OCI-LY1 (cell line): ENCODE results near the gene B3GALT5.

ENCODE experiments used
- CTCF ChIP-seq: fragments of 200-600 bp; sonication (generic), shearing (Covaris generic); IDR thresholded peaks from 2 replicates; pipeline ENCODE4 v1.5.1; 2017; ENCODE audit warnings: mild to moderate bottlenecking, antibody characterized with exemption, low read length, moderate library complexity, mixed read lengths
- EZH2 ChIP-seq: fragments of 200-600 bp; sonication (generic), shearing (Covaris generic); IDR thresholded peaks from 2 replicates; pipeline ENCODE4 v1.8.0; 2017; ENCODE audit warnings: borderline replicate concordance, mixed run types, mild to moderate bottlenecking, antibody characterized with exemption, low read length, moderate library complexity, mixed read lengths

DNA sequence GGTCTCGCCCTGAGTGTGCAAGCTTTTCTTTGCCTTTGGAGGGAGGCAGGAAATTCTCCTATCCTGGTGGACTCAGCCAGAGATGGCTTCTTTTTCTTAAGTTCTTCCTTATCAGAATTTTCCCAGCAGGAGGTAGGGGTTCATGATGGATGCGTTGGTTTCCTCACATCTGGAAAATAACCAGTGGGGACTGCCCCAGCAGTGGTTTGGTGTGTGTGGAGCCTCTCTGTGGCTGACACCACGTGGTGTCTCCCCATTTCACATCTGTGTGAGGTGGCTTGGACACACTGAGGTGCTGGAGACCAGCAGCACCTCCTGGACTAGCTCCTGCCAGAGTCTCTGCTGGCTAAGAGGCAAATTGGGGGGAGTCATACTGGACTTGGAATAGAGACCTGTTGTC lies 32.6 kb downstream of the B3GALT5 start:
- TF ChIP-seq CTCF (no peak), EZH2 (no peak)
